Neuronal stem cell (in vitro differentiated cells): ENCODE measurements around the gene USP31.

Source experiments
- DNase-seq: peaks from one replicate; pipeline ENCODE4 v3.0.0-alpha.2; 2013; ENCODE audit warnings: low spot score
- H2AFZ ChIP-seq: one replicate; pipeline ENCODE4 v1.6.1; 2013; ENCODE audit warnings: mild to moderate bottlenecking, low read length, inconsistent platforms
- H2AK5ac ChIP-seq: 2 replicates; pipeline ENCODE4 v1.6.1; 2013; ENCODE audit warnings: low read depth, mild to moderate bottlenecking, inconsistent platforms, low read length, moderate library complexity, mixed read lengths
- H2BK120ac ChIP-seq: 2 replicates; pipeline ENCODE4 v1.6.1; 2013; ENCODE audit warnings: low read depth, mild to moderate bottlenecking, inconsistent platforms, low read length, moderate library complexity, mixed read lengths
- H2BK12ac ChIP-seq: one replicate; pipeline ENCODE4 v1.6.1; 2013; ENCODE audit warnings: low read length, inconsistent platforms
- H2BK15ac ChIP-seq: 2 replicates; pipeline ENCODE4 v1.6.1; 2013; ENCODE audit warnings: mild to moderate bottlenecking, low read length, inconsistent platforms, mixed read lengths
- H2BK5ac ChIP-seq: one replicate; pipeline ENCODE4 v1.6.1; 2013; ENCODE audit warnings: inconsistent platforms, mild to moderate bottlenecking, low read length, moderate library complexity
- H3K14ac ChIP-seq: one replicate; pipeline ENCODE4 v1.6.1; 2013; ENCODE audit warnings: low read length, inconsistent platforms
- H3K18ac ChIP-seq: 2 replicates; pipeline ENCODE4 v1.6.1; 2013; ENCODE audit warnings: low read length, inconsistent platforms
- H3K23ac ChIP-seq: 2 replicates; pipeline ENCODE4 v1.6.1; 2013; ENCODE audit warnings: low read depth, mild to moderate bottlenecking, mixed read lengths, low read length, inconsistent platforms; ENCODE audit not compliant: poor library complexity
- H3K27ac ChIP-seq: replicated peaks from 3 replicates; pipeline ENCODE4 v1.5.1; 2013; ENCODE audit warnings: low read length, inconsistent platforms
- H3K27me3 ChIP-seq, 3 experiments: 2 replicates each; pipeline ENCODE4 v1.6.1; 2013; ENCODE audit warnings: low read length in 3 of 3, mild to moderate bottlenecking in 2 of 3, inconsistent platforms in 1 of 3, low read depth in 1 of 3, mixed read lengths in 1 of 3, moderate library complexity in 1 of 3; ENCODE audit not compliant: control insufficient read depth in 3 of 3, insufficient read depth in 3 of 3
- H3K36me3 ChIP-seq, 2 donors: replicated peaks in 1 of 2; 2 replicates each; pipeline ENCODE4 v1.6.1; 2013; ENCODE audit warnings: low read length in 2 of 2; ENCODE audit not compliant: control insufficient read depth in 2 of 2, insufficient read depth in 2 of 2
- H3K4ac ChIP-seq: 2 replicates; pipeline ENCODE4 v1.6.1; 2013; ENCODE audit warnings: inconsistent platforms, mild to moderate bottlenecking, low read length, moderate library complexity
- H3K4me1 ChIP-seq, 2 donors: 1 replicate in 1 of 2; 2 replicates in 1 of 2; pipeline ENCODE4 v1.6.1; 2013; ENCODE audit warnings: low read length in 2 of 2, low read depth in 1 of 2; ENCODE audit not compliant: control insufficient read depth in 2 of 2, insufficient read depth in 1 of 2
- H3K4me2 ChIP-seq: one replicate; pipeline ENCODE4 v1.6.1; 2013; ENCODE audit warnings: mild to moderate bottlenecking, low read length, inconsistent platforms; ENCODE audit not compliant: insufficient read depth, poor library complexity, severe bottlenecking
- H3K4me3 ChIP-seq, 2 donors: 2 replicates each; pipeline ENCODE4 v1.5.1; 2013; ENCODE audit warnings: low read length in 2 of 2, mild to moderate bottlenecking in 2 of 2, inconsistent platforms in 1 of 2, moderate library complexity in 1 of 2
- H3K79me1 ChIP-seq: one replicate; pipeline ENCODE4 v1.6.1; 2013; ENCODE audit warnings: low read depth, mild to moderate bottlenecking, inconsistent platforms, low read length, moderate library complexity
- H3K9ac ChIP-seq: one replicate; pipeline ENCODE4 v1.6.1; 2013; ENCODE audit warnings: mild to moderate bottlenecking, low read depth, low read length, inconsistent platforms; ENCODE audit not compliant: poor library complexity
- H3K9me3 ChIP-seq, 2 donors: replicated peaks in 1 of 2; 2 replicates each; pipeline versions ENCODE3 to v1.6.1; 2013; ENCODE audit warnings: low read length in 2 of 2, mild to moderate bottlenecking in 2 of 2, inconsistent platforms in 1 of 2, low read depth in 1 of 2, mixed read lengths in 1 of 2, moderate library complexity in 1 of 2; ENCODE audit not compliant: control insufficient read depth in 2 of 2, insufficient read depth in 1 of 2
- H4K8ac ChIP-seq: one replicate; pipeline ENCODE4 v1.6.1; 2013; ENCODE audit warnings: low read depth, mild to moderate bottlenecking, inconsistent platforms, low read length, moderate library complexity
- H4K91ac ChIP-seq: one replicate; pipeline ENCODE4 v1.6.1; 2013; ENCODE audit warnings: low read length, low read depth, mild to moderate bottlenecking, inconsistent platforms; ENCODE audit not compliant: poor library complexity
- WGBS, 2 donors: extraction: QIAGEN DNeasy Blood & Tissue Kit; methylation state at CpG; one replicate each; pipeline ENCODE4 v1.1.7; 2013; ENCODE audit warnings: missing lambda C conversion rate in 2 of 2, mixed read lengths in 1 of 2; ENCODE audit not compliant: insufficient read length in 2 of 2, insufficient replicate concordance in 1 of 2; ENCODE audit errors: extremely low coverage in 2 of 2; 5-methylcytosine and 5-hydroxymethylcytosine counted together

The USP31 gene

DNA sequence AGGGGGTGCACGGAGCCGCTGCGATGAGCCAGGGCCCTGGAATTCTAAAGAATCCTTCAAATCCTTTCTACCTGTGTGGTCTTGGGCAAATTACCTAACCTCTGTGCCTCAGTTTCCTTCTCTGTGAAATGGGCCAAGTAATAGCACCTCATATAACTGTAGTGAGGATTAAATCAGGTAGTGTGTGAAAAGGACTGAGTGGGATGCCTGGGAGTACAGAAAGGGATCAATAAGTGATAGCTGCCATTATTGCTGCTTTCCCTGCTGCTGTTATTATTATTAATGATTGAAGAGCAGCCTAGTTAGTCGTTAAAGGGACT lies 34.3 kb upstream of the USP31 start:
- H3K36me3 ChIP-seq: no peaks in the 10 kb centered on the region
- no peak for DNase-seq
- no CpG with 5 or more reads among the region's 4 CpGs for WGBS, 2 donors

DNA sequence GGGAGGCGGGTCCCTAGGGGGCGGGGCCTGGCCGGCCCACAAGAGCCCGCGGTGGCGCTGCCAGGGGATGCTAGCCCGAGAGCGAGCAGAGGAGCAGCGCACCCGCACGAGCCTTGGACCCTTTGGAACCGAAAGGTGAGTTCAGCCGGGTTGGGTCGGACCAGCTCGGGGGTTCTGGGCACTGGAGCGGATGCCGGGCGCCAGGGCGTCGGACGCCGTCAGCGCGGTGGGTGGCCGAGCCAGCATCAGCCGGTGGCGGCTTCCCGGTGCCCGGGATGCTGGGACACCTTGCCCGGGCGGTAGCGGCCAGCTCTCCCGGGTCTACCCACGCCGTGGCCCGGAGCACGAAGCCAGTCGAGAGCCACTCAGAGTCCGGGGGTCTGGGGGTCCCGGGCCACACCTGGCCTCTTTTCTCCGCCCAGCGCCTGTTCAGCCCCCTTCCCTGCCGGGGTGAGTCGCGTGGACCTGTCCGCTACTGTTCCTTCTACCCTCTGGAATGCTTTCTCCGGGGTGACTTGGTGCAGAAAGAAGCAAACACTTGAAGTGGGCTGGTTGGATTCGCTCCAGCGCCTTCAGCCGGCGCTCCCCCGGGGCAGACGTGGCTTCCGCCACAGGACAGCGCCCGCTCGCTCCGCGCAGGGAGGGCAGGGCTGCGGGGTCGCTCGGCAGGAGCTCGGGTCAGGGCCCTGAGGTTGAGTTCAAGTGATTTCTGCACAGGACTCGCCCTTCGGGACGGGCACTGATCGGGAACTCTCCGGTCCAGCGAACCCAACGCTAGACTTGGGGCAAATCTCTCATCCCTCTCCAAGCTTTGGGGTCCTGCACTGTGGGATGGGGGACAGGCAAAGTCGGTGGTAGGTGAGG lies 33.7 kb upstream of the USP31 start, which contains the start of gene SCNN1G:
SCNN1G (plus strand) TSS at position 67 of the 864 bp plus-strand sequence. CDS start 3,527 bp downstream, outside the sequence.
- H3K14ac ChIP-seq: peak within 1 kb of the TSS; percentile 21
- H3K27ac ChIP-seq: no peak within 1 kb of the TSS
- no peak within 1 kb of the TSS for H2BK120ac ChIP-seq
- H3K4me3 ChIP-seq: peak within 1 kb of the TSS; percentile 10 to 64
- peak within 1 kb of the TSS; percentile 21 for H2AK5ac ChIP-seq
- no peaks in the 10 kb centered on the region for H3K79me1 ChIP-seq
- H2AFZ ChIP-seq: peak within 1 kb of the TSS; percentile 80
- no peaks in the 10 kb centered on the region for H3K9me3 ChIP-seq
- peak within 1 kb of the TSS; percentile 78 for H3K4me2 ChIP-seq
- H3K18ac ChIP-seq: peak within 1 kb of the TSS; percentile 79
- peak within 1 kb of the TSS; percentile 75 for H3K23ac ChIP-seq
- no peaks in the 10 kb centered on the region for H3K36me3 ChIP-seq
- H4K8ac ChIP-seq: no peak within 1 kb of the TSS
- no peak within 1 kb of the TSS for H2BK12ac ChIP-seq
- H2BK5ac ChIP-seq: no peak within 1 kb of the TSS
- no peak within 1 kb of the TSS for H3K4ac ChIP-seq
- peak; percentile 17 for DNase-seq
- H3K27me3 ChIP-seq: peaks cover 5 to 63% (median 25%) of the 10 kb centered on the region in 3 experiments
- peak within 1 kb of the TSS; percentile 83 for H3K9ac ChIP-seq
- H2BK15ac ChIP-seq: no peak within 1 kb of the TSS
- H3K4me1 ChIP-seq: peaks cover 3 to 6% of the 10 kb centered on the region in 2 donors
- no CpG with 5 or more reads among the region's 71 CpGs for WGBS, 2 donors
- no peak within 1 kb of the TSS for H4K91ac ChIP-seq

More for the DNA sequence above, 34.3 kb upstream of the USP31 start:
- Histone ChIP-seq H3K9ac (no peak overlapping the region), H3K9me3 (no peaks in the 10 kb centered on the region), H2BK12ac (no peak overlapping the region), H3K4ac (no peak overlapping the region), H4K91ac (no peak overlapping the region), H3K23ac (no peak overlapping the region), H3K79me1 (no peaks in the 10 kb centered on the region), H3K4me3 (no peak overlapping the region), H3K18ac (no peak overlapping the region), H2BK5ac (no peak overlapping the region), H3K27ac (no peak overlapping the region), H2AK5ac (no peak overlapping the region), H3K14ac (no peak overlapping the region), H3K4me2 (no peak overlapping the region), H2AFZ (no peak overlapping the region), H3K4me1 (peaks cover 3 to 6% of the 10 kb centered on the region in 2 donors), H3K27me3 (peaks cover 5 to 68% (median 25%) of the 10 kb centered on the region in 3 experiments), H2BK120ac (no peak overlapping the region), H2BK15ac (no peak overlapping the region), H4K8ac (no peak overlapping the region)

DNA sequence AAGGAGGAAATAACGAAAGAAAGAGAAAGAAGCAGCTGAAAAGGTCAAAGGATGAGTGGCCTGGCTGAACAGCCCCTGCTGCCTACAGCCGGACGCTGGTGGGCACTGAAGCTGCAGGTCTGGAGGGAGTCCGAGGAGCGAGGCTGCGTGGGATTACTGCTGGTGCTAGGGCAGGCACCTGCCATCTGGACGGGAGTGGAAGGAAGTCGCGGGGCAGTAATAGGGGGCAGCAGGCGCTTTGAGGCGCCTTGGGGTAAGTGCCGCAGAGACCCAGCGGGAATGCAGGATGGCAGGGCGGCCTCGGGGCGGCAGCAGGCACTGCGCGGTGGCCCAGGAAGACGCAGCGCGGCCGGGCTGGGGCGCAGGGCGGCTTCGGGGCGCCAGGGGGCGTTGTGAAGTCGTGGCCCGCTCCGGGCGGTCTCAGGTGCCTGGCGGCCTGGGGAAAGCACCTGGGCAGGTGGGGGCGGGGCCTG lies 33.0 kb upstream of the USP31 start:
- no peak overlapping the region for H2BK12ac ChIP-seq
- no peak overlapping the region for H2BK5ac ChIP-seq
- H3K27me3 ChIP-seq: peaks cover 5 to 56% (median 25%) of the 10 kb centered on the region in 3 experiments
- H3K4me1 ChIP-seq: peaks cover 3 to 6% of the 10 kb centered on the region in 2 donors
- H3K9me3 ChIP-seq: no peaks in the 10 kb centered on the region
- peak; percentile 56 for DNase-seq
- H3K23ac ChIP-seq: peak overlapping the region; percentile 40
- H2AK5ac ChIP-seq: no peak overlapping the region
- H4K8ac ChIP-seq: no peak overlapping the region
- H3K9ac ChIP-seq: peak overlapping the region; percentile 83
- H3K14ac ChIP-seq: no peak overlapping the region
- WGBS, 2 donors: no CpG with 5 or more reads among the region's 33 CpGs
- H3K79me1 ChIP-seq: no peaks in the 10 kb centered on the region
- H3K4me2 ChIP-seq: peak overlapping the region; percentile 78
- peak overlapping the region; percentile 46 for H2AFZ ChIP-seq
- H4K91ac ChIP-seq: no peak overlapping the region
- no peaks in the 10 kb centered on the region for H3K36me3 ChIP-seq
- H3K4ac ChIP-seq: no peak overlapping the region
- peak overlapping the region; percentile 79 for H3K18ac ChIP-seq
- no peak overlapping the region for H2BK15ac ChIP-seq
- no peak overlapping the region for H3K4me3 ChIP-seq
- H2BK120ac ChIP-seq: no peak overlapping the region
- H3K27ac ChIP-seq: no peak overlapping the region

DNA sequence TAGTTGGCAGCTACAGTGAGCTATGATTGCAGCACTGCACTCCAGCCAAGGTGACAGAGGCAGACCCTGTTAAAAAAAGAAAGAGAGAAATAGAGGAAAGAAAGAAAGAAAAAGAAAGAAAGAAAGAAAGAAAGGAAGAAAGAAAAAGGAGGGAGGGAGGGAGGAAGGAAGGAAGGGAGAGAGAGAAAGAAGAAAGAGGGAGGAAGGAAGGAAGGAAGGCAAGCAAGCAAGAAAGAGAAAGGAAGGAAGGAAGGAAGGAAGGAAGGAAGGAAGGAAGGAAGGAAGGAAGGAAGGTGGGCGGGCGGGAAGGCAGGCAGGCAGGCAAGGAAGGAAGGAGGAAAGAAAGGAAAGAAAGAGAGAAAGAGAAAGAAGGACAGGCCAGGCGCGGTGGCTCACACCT lies 32.3 kb upstream of the USP31 start:
- H3K27me3 ChIP-seq: peaks cover 5 to 52% (median 25%) of the 10 kb centered on the region in 3 experiments
- H3K4me1 ChIP-seq: peaks cover 3 to 6% of the 10 kb centered on the region in 2 donors

More for the DNA sequence above, 32.3 kb upstream of the USP31 start:
- Histone ChIP-seq H3K4me2 (no peak overlapping the region), H3K4me3 (no peak overlapping the region), H3K36me3 (no peaks in the 10 kb centered on the region), H3K18ac (no peak overlapping the region), H3K9me3 (no peaks in the 10 kb centered on the region), H2BK5ac (no peak overlapping the region), H4K8ac (no peak overlapping the region), H2BK15ac (no peak overlapping the region), H3K14ac (no peak overlapping the region), H2BK12ac (no peak overlapping the region), H3K27ac (no peak overlapping the region), H3K9ac (no peak overlapping the region), H4K91ac (no peak overlapping the region), H2BK120ac (no peak overlapping the region), H2AK5ac (no peak overlapping the region), H3K79me1 (no peaks in the 10 kb centered on the region), H3K23ac (no peak overlapping the region), H2AFZ (no peak overlapping the region), H3K4ac (no peak overlapping the region)
- DNase-seq: no peak
- no CpG with 5 or more reads among the region's 4 CpGs for WGBS, 2 donors
